A673 (cell line): ENCODE data around the gene DYNAP.

Experiments
- CTCF ChIP-seq: fragments of 300-800, 200-600 bp; sonication (generic); conservative IDR thresholded peaks from 2 replicates; pipeline ENCODE4 v1.5.1; 2017; ENCODE audit warnings: low read depth, mild to moderate bottlenecking, antibody characterized with exemption, low read length, moderate library complexity, mixed read lengths
- EZH2 ChIP-seq: fragments of 200-600 bp; sonication (generic); IDR thresholded peaks from 2 replicates; pipeline ENCODE4 v1.6.1; 2017; ENCODE audit warnings: borderline replicate concordance, low read depth, mild to moderate bottlenecking, mixed read lengths, antibody characterized with exemption, low read length; ENCODE audit not compliant: poor library complexity, severe bottlenecking

- peak; percentile 71 for TF ChIP-seq CTCF
- no peak for TF ChIP-seq EZH2
These were observed 32.1 kb upstream of the DYNAP start for GRCh38 chr18:54558609-54559585.
